Activated T-helper 1 cell treated with anti-CD3 and anti-CD28 coated beads, Interleukin-12 subunit alpha, Interleukin-12 subunit beta, Interleukin-2, Interleukin-4 antibody, amounts not matched to agents 30 ng/mL and 10 ng/mL and 1 ng/mL, durations not matched to agents 14 hours and 24 hours and 36 hours (primary cell): ENCODE results near the gene IER5L. TPM values are rescaled to one million over a fixed set of nuclear protein-coding genes. Genes with fewer than 3 reads are reported as not detected.

Experiments
- DNase-seq: peaks from one replicate; pipeline ENCODE4 v3.0.0; 2021; ENCODE audit warnings: low spot score
- H3K27ac Mint-ChIP-seq: one replicate; pipeline ENCODE4 v1.8.0; 2021; ENCODE audit warnings: mild to moderate bottlenecking, mixed read lengths
- H3K27me3 Mint-ChIP-seq: one replicate; pipeline ENCODE4 v1.8.0; 2022; ENCODE audit warnings: mild to moderate bottlenecking, moderate library complexity, mixed read lengths; ENCODE audit not compliant: insufficient read depth
- H3K36me3 Mint-ChIP-seq: one replicate; pipeline ENCODE4 v1.8.0; 2021; ENCODE audit warnings: low read depth, mixed read lengths
- H3K4me1 Mint-ChIP-seq: one replicate; pipeline ENCODE4 v1.8.0; 2021; ENCODE audit warnings: low read depth, mixed read lengths
- H3K4me3 Mint-ChIP-seq: one replicate; pipeline ENCODE4 v1.8.0; 2021; ENCODE audit warnings: mild to moderate bottlenecking, moderate library complexity, mixed read lengths
- H3K9me3 Mint-ChIP-seq: one replicate; pipeline ENCODE4 v1.8.0; 2021; ENCODE audit warnings: mixed read lengths
- intact Hi-C: fragments of 100-400 bp; cut with micrococcal nuclease; formaldehyde crosslinking; loops from one replicate; pipeline ENCODE4 v1.15.1; 2024
- total RNA-seq: library from RNA; stranded (reverse); gene quantifications from 2 replicates; pipeline ENCODE4 v1.2.3, GENCODE V29; 2022

Gene IER5L
- total RNA-seq, 1 donor from 2014 or later, result 14.4 TPM

DNA sequence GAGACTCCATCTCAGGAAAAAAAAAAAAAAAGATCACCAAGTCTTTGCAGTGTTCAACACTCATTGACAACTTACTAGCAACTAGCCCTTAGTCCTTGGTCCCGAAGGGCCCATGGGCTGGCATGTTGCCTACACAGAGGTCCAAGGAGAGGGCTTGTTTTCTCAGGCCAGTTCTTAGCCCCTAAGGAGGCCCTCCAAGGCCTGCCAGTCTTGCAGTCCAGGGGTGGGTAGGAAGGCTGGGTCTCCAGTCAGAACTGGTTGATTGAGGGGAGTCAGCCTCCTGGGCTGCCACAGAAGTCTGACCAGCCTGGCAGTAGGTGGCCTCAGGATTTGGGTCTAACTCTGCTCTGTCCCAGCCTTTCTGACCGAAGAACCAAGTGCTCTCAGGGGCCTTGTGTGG lies 32.7 kb downstream of the IER5L start:
- no peak for DNase-seq
- no peak overlapping the region for H3K27ac Mint-ChIP-seq
- intact Hi-C loops, result no loop called here
- H3K4me3 Mint-ChIP-seq, result no peak overlapping the region
- H3K36me3 Mint-ChIP-seq, result peaks cover 16% of the 10 kb centered on the region
- no peaks in the 10 kb centered on the region for H3K27me3 Mint-ChIP-seq
- H3K9me3 Mint-ChIP-seq, result no peaks in the 10 kb centered on the region
- H3K4me1 Mint-ChIP-seq, result peaks cover 18% of the 10 kb centered on the region

DNA sequence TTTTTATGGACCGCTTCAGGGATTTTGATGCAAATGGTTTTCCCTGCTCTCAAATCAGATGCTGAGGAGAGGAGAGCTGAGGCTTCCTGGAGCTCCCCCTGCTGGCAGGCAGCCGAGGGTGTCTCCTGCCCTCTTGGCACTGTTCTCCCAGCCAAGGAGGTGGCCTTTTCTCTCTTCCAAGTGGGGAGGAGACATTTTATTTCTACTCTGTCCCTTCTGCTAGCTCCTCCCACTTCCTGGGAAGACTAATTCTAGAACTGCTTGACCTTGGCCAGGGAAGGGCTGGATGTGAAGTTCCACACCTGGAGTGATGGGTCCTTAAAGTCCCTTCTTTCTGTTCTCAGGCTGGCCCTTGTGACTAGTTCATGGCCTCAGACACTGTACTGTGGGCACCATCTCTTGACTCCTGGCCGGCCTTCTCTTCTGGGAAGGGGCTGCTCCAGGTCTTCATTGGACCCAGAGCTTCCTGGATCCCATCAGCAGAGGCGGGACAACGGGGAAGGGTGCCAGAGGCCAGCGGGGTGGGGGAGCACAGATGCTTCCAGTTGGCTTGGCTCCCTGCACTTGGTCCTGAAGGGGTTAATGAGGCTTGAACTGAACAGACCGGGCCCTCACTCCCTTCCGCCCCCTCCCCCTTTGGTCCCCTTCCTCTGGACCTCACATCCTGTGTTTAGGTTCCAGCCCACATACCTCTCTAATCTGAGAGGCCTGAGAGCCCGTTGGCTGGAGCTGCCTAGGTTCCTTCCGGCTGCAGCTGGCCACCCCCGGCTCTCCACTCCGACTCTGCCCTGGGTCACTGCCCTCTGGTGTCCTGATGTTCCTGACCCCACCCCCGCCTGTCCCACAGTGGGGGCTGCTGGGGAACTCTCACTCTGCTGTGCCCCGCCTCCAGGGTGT lies 34.8 kb downstream of the IER5L start:
- H3K27ac Mint-ChIP-seq, result peak overlapping the region; percentile 73
- H3K9me3 Mint-ChIP-seq, result no peaks in the 10 kb centered on the region
- no peaks in the 10 kb centered on the region for H3K27me3 Mint-ChIP-seq
- H3K4me3 Mint-ChIP-seq, result peak overlapping the region; percentile 47
- intact Hi-C loops, result loop anchor here (5.0 kb wide), 1 partner anchor 344 kb away; no protein-coding TSS in a partner anchor
- peak; percentile 64 for DNase-seq
- peaks cover 16% of the 10 kb centered on the region for H3K36me3 Mint-ChIP-seq
- peaks cover 32% of the 10 kb centered on the region for H3K4me1 Mint-ChIP-seq

DNA sequence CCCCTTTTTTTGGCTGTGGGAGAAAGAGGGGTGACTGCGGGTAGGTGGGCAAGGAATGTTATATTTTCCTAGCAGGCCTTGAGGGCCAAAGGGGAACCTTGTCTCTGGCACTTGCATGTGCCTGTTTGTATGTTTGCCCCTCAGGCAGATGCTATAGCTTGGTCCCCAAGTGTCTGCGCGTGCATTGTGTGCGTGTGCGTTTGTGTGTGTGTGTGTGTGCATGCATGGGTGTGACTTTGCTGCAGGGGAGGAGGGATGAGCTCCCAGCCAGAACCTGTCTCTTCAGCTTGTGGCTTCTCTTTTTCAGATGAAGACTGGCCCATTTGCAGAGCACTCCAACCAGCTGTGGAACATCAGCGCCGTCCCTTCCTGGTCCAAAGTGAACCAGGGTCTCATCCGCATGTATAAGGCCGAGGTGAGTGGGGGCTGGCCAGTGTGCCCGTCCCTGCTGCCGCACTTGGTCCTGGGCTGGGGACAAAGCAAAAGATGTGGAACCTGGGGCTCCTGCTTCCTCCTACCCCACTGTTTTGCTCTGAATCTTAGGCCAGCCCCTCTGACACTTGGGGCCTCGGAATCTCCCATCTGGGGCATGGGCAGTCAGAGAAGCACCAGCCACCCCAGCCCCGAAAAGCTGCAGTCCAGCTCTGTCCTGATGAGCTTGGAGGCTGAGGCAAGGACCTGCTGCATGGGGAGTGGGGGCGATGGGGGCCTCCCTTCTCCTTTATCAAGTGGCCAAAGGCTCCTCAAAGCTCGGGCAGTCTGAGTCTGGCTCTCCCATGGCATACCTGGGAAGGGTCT lies 35.7 kb downstream of the IER5L start:
- peaks cover 32% of the 10 kb centered on the region for H3K4me1 Mint-ChIP-seq
- DNase-seq, result no peak
- H3K27me3 Mint-ChIP-seq, result no peaks in the 10 kb centered on the region
- H3K9me3 Mint-ChIP-seq, result no peaks in the 10 kb centered on the region
- peaks cover 16% of the 10 kb centered on the region for H3K36me3 Mint-ChIP-seq
- H3K27ac Mint-ChIP-seq, result peak overlapping the region; percentile 92
- peak overlapping the region; percentile 47 for H3K4me3 Mint-ChIP-seq
- intact Hi-C loops, result loop anchor here (5.0 kb wide), 1 partner anchor 345 kb away; no protein-coding TSS in a partner anchor

DNA sequence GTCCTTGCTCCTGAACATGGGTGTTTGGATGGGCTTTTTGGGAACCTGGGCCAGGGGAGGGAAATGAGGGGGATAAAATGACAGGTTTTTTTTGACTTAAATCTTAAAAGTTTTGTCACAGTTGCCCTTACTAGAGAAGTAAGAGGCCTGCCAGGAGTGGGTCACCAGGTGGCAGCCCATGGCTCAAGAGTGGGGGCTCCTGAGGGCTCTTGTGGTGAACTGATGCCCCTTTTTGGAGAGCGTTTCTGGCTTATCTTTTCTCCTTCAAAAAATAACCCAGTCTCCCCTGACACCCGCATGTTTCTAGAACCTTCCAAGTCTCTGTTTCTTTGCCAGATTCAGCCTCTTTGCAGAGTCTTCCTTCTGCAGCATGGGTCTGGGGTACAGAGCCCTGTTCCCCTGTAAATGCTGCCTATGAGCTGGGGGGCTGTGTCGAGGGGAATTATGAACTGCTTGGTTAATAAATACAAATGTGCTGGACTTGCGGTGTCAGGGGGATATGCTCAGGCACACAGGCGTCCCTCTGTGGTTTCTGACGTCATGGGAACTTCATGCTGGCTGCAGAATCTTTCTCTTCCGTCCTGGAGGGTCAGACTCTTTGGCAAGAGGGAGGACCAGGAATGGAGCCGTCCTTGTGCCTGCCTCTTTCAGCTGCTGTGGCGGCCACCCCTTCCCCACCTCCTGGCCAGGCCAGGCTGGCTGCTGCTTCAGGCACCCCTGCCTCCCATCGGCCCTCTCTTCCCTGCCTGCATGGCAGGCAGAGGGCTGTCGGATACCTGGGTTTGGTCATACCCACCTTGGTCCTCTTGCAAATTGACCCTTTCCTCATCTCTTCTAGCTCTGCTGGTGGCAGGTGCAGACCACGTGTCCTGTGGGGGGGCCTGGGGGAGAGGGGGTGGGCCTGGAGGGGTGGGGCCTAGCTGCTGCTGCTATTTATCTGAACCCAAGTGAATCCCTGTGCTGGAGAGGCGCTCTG lies 36.7 kb downstream of the IER5L start:
- peaks cover 13% of the 10 kb centered on the region for H3K36me3 Mint-ChIP-seq
- no peaks in the 10 kb centered on the region for H3K27me3 Mint-ChIP-seq
- H3K9me3 Mint-ChIP-seq, result no peaks in the 10 kb centered on the region
- intact Hi-C loops, result loop anchor here (2.0 to 5.0 kb wide), 3 partner anchors 271 to 346 kb away; no protein-coding TSS in a partner anchor
- H3K4me3 Mint-ChIP-seq, result peak overlapping the region; percentile 82
- H3K4me1 Mint-ChIP-seq, result peaks cover 32% of the 10 kb centered on the region
- peak overlapping the region; percentile 92 for H3K27ac Mint-ChIP-seq
- peak; percentile 21 for DNase-seq

DNA sequence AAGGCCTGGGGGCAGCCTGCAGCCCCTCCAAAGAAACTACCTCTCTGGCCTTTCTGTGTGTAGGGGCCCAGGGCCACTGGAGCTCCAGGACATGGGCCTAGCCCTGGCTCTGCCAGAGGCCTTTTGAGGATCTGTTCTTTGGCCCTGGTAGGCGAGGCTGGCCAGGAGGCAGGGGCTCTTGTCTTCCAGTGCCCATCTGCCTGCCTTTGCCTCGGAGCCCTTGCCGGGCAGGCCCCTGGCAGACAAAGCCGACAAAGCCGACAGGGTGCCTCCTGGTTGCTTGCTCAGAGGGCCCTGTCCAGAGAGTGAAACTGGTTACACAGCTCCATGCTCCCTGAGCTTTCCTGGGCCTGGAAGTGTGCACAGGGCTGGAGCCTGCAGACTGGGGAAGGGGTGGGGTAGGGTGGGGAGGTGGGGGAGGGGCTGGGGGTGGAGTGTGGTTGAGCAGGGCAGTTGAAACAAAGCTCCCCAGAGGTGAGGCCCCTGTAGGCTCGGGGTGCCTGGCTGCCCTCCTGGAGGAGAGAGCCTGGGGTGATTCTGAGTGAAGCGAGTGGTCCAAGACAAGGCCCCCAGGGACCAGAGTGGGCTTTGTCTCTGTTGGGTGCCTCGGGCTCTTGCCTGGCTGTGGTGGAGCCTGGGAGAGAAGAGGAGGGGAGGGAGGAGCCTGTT lies 37.5 kb downstream of the IER5L start:
- intact Hi-C loops, result loop anchor here (1.0 to 5.0 kb wide), 5 partner anchors 29 to 347 kb away; partner anchors contain the start of gene PTPA
- Mint-ChIP-seq H3K27me3 (no peaks in the 10 kb centered on the region), H3K36me3 (peaks cover 11% of the 10 kb centered on the region), H3K4me1 (peaks cover 32% of the 10 kb centered on the region), H3K27ac (peak overlapping the region; percentile 92), H3K4me3 (peak overlapping the region; percentile 82), H3K9me3 (no peaks in the 10 kb centered on the region)
- DNase-seq, result peak; percentile 22

DNA sequence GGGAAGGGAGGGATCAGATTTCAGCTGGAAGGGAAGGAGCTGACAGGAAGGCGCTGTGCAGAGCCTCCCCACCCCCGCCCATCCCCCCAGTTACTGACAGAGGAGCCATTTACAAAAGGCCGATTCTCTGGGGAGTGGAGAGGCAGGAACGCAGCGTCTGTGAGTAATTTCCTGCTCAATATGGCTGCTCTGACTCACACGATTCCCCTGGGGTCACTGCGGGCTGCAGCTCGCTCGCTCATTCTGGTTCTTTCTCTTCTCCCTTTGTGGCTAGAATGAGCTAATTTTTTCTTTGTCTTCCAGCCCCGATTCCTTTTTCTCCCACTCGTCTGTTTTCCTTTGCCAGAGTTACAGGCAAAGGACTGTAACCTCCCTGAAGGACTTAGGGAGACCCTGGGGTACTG lies 38.1 kb downstream of the IER5L start:
- peak overlapping the region; percentile 92 for H3K27ac Mint-ChIP-seq
- H3K4me3 Mint-ChIP-seq, result peak overlapping the region; percentile 82
- intact Hi-C loops, result loop anchor here (1.0 to 5.0 kb wide), 12 partner anchors 9 to 662 kb away; partner anchors contain the start of genes PTPA and TOR1B
- peaks cover 32% of the 10 kb centered on the region for H3K4me1 Mint-ChIP-seq
- peaks cover 17% of the 10 kb centered on the region for H3K36me3 Mint-ChIP-seq
- no peaks in the 10 kb centered on the region for H3K9me3 Mint-ChIP-seq
- no peaks in the 10 kb centered on the region for H3K27me3 Mint-ChIP-seq
- peak; percentile 78 for DNase-seq

DNA sequence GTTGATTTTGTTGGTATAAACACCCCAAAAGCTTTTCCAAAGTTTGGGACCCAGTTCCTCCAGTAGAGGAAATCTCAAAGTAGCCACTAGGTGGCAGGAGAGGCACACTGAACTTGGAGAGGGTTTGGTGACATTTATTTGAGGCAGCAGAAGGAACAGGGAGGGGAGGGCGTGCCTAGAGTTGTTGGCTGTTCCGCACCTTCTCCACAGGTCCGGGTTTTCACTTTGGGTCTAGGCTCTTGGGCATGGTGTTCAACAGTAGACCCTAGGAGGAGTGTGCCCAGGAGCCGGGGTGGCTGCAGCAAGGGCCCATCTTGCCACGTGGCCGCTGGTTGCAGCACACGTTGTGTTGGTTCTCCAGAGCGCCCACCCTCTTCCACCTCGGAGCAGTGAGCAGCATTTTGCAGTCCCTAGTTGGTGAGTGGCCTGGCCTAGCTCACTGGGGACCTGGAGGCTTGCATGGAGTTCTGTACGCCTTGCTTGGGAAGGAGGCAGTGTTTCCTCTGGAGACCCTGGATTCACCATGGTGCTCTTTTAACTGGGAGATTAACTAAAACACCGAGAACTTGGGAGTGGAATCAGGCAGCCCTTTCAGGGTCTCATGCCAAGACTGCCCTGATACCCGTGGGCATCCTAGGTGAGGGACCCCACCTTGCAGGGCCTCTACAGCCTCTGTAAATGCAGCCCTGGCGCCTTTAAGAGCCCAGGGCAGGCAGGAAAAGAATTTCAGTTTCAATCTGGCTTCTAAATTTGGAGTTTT lies 38.6 kb downstream of the IER5L start:
- intact Hi-C loops, result loop anchor here (1.0 to 5.0 kb wide), 7 partner anchors 8 to 663 kb away; partner anchors contain the start of gene TOR1B
- H3K36me3 Mint-ChIP-seq, result peaks cover 20% of the 10 kb centered on the region
- H3K27me3 Mint-ChIP-seq, result no peaks in the 10 kb centered on the region
- peak; percentile 71 for DNase-seq
- peaks cover 32% of the 10 kb centered on the region for H3K4me1 Mint-ChIP-seq
- peak overlapping the region; percentile 92 for H3K27ac Mint-ChIP-seq
- peak overlapping the region; percentile 82 for H3K4me3 Mint-ChIP-seq
- no peaks in the 10 kb centered on the region for H3K9me3 Mint-ChIP-seq

DNA sequence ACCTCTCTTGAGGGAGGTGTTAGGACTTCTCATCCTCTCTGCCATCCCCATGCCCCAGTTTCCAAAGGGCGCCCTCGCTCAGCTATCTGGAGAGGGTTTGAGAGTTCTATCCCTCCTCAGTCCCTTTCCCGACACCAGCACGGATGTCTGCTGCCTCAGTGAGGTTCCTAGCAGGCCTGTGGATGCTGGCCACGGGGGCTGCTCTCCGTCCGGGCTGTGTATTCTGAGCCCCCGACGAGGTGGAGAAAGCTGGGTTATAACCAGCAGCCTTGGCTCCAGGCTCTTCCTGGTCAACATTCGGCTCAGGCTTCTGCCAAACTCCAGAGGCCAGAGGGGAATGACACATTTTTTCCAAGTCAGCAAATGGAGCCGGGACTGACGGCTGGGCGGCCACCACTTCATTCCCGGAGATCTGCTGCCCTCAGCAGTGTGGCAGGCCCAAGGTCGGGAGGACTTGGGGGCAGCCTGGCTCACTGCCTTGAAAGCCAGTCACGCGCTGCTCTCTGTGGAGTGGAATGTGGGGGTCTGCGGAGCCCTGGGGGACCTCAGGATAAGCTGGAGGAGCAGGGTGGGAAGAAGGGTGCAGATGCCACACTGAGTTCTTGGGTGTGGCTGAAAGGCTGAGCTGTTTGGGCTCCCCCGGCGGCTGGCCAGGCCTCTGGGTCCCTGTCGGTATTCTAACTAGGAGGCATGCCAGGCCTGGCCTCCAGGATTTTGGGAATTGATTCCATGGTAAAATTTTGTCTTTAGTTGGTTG lies 39.4 kb downstream of the IER5L start:
- Mint-ChIP-seq H3K36me3 (peaks cover 18% of the 10 kb centered on the region), H3K4me1 (peaks cover 32% of the 10 kb centered on the region), H3K27ac (peak overlapping the region; percentile 92), H3K9me3 (no peaks in the 10 kb centered on the region), H3K27me3 (no peaks in the 10 kb centered on the region), H3K4me3 (peak overlapping the region; percentile 82)
- intact Hi-C loops, result loop anchor here (1.0 to 5.0 kb wide), 7 partner anchors 7 to 664 kb away; partner anchors contain the start of gene TOR1B
- DNase-seq, result no peak

DNA sequence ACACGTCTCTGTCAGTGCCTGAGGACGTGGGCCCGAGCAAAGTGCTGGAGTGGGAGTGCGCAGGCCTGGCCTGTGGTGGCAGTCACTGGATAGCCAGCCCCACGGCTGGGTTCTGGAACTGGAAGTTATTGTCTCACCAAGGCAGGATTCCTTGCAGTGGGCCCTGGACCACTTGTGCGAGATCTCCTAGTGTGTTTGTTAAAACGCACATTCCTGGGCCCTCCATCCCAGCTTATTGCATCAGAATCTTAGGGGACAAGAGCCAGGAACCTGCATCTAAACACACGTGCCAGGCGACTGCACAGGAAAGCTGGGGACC lies 40.0 kb downstream of the IER5L start:
- H3K4me3 Mint-ChIP-seq, result no peak overlapping the region

DNA sequence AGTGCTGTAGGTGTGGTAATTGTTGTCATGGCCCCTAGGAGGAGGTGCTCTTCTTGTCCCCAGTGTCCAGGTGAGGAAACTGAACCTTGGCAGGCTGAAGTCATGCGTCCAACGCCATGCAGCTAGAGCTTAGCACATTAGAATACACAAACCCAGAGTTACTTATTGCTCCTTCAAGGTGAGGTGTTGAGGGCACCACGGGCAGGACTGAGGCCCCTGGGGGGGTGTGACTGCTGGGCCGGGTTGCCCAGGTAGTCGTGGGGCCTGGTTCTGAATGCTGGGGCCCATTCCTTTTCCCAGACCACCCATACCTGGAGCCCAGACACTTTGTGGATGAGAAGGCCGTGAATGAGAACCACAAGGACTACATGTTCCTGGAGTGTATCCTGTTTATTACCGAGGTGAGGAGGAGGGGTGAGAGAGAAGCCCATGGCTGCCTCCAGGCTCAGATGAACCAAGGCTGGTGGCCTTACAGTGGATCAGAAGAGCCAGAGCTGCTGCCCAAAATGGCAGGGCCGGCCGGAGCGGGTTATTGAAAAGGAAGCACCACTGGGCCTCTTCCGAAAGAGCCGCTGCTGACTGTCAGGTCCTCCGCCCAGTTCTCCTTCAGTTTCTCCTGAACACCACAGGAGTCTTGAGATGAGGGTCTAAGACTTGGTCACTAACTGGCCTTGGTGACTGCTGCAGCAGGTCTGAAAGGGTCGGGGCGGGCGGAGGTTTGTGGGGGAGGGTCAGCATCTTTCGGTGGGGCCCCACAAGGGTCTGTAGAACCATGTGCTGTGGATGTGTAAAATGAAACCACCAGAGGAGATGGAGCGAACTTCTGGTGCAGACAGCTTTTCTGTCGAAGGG lies 40.5 kb downstream of the IER5L start:
- peaks cover 15% of the 10 kb centered on the region for H3K36me3 Mint-ChIP-seq
- no peaks in the 10 kb centered on the region for H3K27me3 Mint-ChIP-seq
- intact Hi-C loops, result loop anchor here (5.0 kb wide), 1 partner anchor 665 kb away; the partner anchor contains the start of gene TOR1B
- no peaks in the 10 kb centered on the region for H3K9me3 Mint-ChIP-seq
- H3K27ac Mint-ChIP-seq, result no peak overlapping the region
- peaks cover 24% of the 10 kb centered on the region for H3K4me1 Mint-ChIP-seq
- no peak for DNase-seq
- no peak overlapping the region for H3K4me3 Mint-ChIP-seq

More for the DNA sequence above, 40.0 kb downstream of the IER5L start:
- no peaks in the 10 kb centered on the region for H3K9me3 Mint-ChIP-seq
- intact Hi-C loops, result loop anchor here (5.0 kb wide), 1 partner anchor 664 kb away; the partner anchor contains the start of gene TOR1B
- H3K27ac Mint-ChIP-seq, result no peak overlapping the region
- H3K36me3 Mint-ChIP-seq, result peaks cover 19% of the 10 kb centered on the region
- no peaks in the 10 kb centered on the region for H3K27me3 Mint-ChIP-seq
- peaks cover 30% of the 10 kb centered on the region for H3K4me1 Mint-ChIP-seq
- DNase-seq, result no peak
